HCT116 (cell line): ENCODE data around the gene PIGO. TPM values are rescaled to one million over a fixed set of nuclear protein-coding genes. Genes with fewer than 3 reads are reported as not detected.

ENCODE experiments used
- ATAC-seq: fragments of 200-7000 bp; cut with Tn5 transposase; 2 replicates; pipeline ENCODE4 v1.9.1; 2020; ENCODE audit warnings: mild to moderate bottlenecking, moderate library complexity
- BruUV-seq: library from RNA; stranded (reverse); fragments of 400-500 nt; replicated peaks from 2 replicates; lab custom pipeline; 2021; lab: Mats Ljungman, UMichigan
- CTCF ChIA-PET: fragments of 300-600 bp; sonication (Branson Sonifier 250); formaldehyde crosslinking; loops from one replicate; lab custom pipeline; 2021; ENCODE audit warnings: antibody characterized with exemption; lab: Charles Lee
- POLR2A ChIA-PET: fragments of 300-600, 350-600 bp; sonication (Branson Sonifier 250); formaldehyde crosslinking; loops from one replicate; lab custom pipeline; 2021; ENCODE audit warnings: antibody characterized with exemption; lab: Charles Lee
- RAD21 ChIA-PET, 2 experiments: fragments of 300-600 bp; sonication (Branson Sonifier 250); formaldehyde crosslinking; loops; one replicate each; lab custom pipeline; 2023; ENCODE audit warnings: low total read pairs in 2 of 2; ENCODE audit not compliant: uncharacterized antibody in 2 of 2, unreplicated experiment in 2 of 2, low non-redundant PET in 1 of 2; lab: Charles Lee
- DNase-seq: peaks from one replicate; pipeline ENCODE4 v3.0.0-alpha.2; 2010; ENCODE audit warnings: low read depth, low spot score
- H2AFZ ChIP-seq: fragments of 200-600 bp; shearing (Covaris generic), sonication (generic); 2 replicates; pipeline ENCODE4 v1.6.1; 2017; ENCODE audit warnings: low read depth, mixed run types, mixed read lengths, antibody characterized with exemption, low read length; ENCODE audit not compliant: poor library complexity, severe bottlenecking
- H3K27ac ChIP-seq: 2 replicates; pipeline ENCODE4 v1.5.1; 2012; ENCODE audit warnings: low read depth, low read length
- H3K27me3 ChIP-seq: fragments of 200-600 bp; sonication (generic); 2 replicates; pipeline ENCODE4 v1.6.1; 2016; ENCODE audit warnings: mixed run types, low read length, mixed read lengths; ENCODE audit not compliant: insufficient read depth
- H3K36me3 ChIP-seq, 2 experiments: fragments of 200-500 bp in 1 of 2; fragments of 200-600 bp in 1 of 2; sonication (Bioruptor generic) in 1 of 2; sonication (generic) in 1 of 2; 2 replicates each; pipeline versions ENCODE4 v1.5.1 to v1.6.1; 2014 to 2016; ENCODE audit warnings: low read length in 2 of 2, inconsistent platforms in 1 of 2, mixed read lengths in 1 of 2, mixed run types in 1 of 2; ENCODE audit not compliant: insufficient read depth in 2 of 2, control insufficient read depth in 1 of 2
- H3K4me1 ChIP-seq, 2 experiments: fragments of 200-600 bp in 1 of 2; sonication (generic) in 1 of 2; 2 replicates each; pipeline versions ENCODE4 v1.5.1 to v1.6.1; 2012 to 2017; ENCODE audit warnings: low read length in 2 of 2, inconsistent platforms in 1 of 2, mild to moderate bottlenecking in 1 of 2, mixed read lengths in 1 of 2, mixed run types in 1 of 2, moderate library complexity in 1 of 2; ENCODE audit not compliant: insufficient read depth in 2 of 2, control insufficient read depth in 1 of 2
- H3K4me2 ChIP-seq: fragments of 200-600 bp; sonication (generic); 2 replicates; pipeline ENCODE4 v1.6.1; 2017; ENCODE audit warnings: mixed run types, low read length, mixed read lengths
- H3K4me3 ChIP-seq, 2 experiments: fragments of 200-600 bp in 1 of 2; sonication (generic) in 1 of 2; replicated peaks in 1 of 2; 2 replicates each; pipeline ENCODE4 v1.5.1; 2011 to 2016; ENCODE audit warnings: low read length in 2 of 2, control low read depth in 1 of 2, low read depth in 1 of 2, mild to moderate bottlenecking in 1 of 2, mixed read lengths in 1 of 2, mixed run types in 1 of 2
- H3K79me2 ChIP-seq: fragments of 200-600 bp; sonication (generic); 2 replicates; pipeline ENCODE4 v1.6.1; 2017; ENCODE audit warnings: mild to moderate bottlenecking, mixed run types, low read length, moderate library complexity, mixed read lengths; ENCODE audit not compliant: insufficient read depth
- H3K9ac ChIP-seq: fragments of 200-600 bp; sonication (generic); 2 replicates; pipeline ENCODE4 v1.6.1; 2016; ENCODE audit warnings: low read length, mixed read lengths
- H3K9me2 ChIP-seq: fragments of 200-600 bp; sonication (generic), shearing (Covaris generic); 2 replicates; pipeline ENCODE4 v1.6.1; 2017; ENCODE audit warnings: mixed run types, mild to moderate bottlenecking, moderate library complexity; ENCODE audit not compliant: insufficient read depth
- H3K9me3 ChIP-seq, 2 experiments: fragments of 200-500 bp in 1 of 2; fragments of 200-600 bp in 1 of 2; sonication (Bioruptor generic) in 1 of 2; sonication (generic) in 1 of 2; 2 replicates each; pipeline ENCODE4 v1.6.1; 2014 to 2017; ENCODE audit warnings: low read length in 2 of 2, mixed read lengths in 2 of 2, inconsistent platforms in 1 of 2, low read depth in 1 of 2, mild to moderate bottlenecking in 1 of 2, mixed run types in 1 of 2, moderate library complexity in 1 of 2; ENCODE audit not compliant: control insufficient read depth in 1 of 2, insufficient read depth in 1 of 2
- H4K20me1 ChIP-seq: fragments of 200-600 bp; sonication (generic), shearing (Covaris generic); 2 replicates; pipeline ENCODE4 v1.6.1; 2017; ENCODE audit warnings: mixed run types, mild to moderate bottlenecking, moderate library complexity; ENCODE audit not compliant: insufficient read depth
- CBX3 ChIP-seq: IDR thresholded peaks from 2 replicates; pipeline ENCODE4 v1.6.1; 2012; ENCODE audit warnings: low read depth
- EZH2 ChIP-seq: fragments of 200-600 bp; sonication (generic); IDR thresholded peaks from 2 replicates; pipeline ENCODE4 v1.6.1; 2017; ENCODE audit warnings: antibody characterized with exemption, mixed run types
- POLR2A ChIP-seq: IDR thresholded peaks from 2 replicates; pipeline ENCODE4 v1.7.0; 2011; ENCODE audit warnings: borderline replicate concordance; ENCODE audit not compliant: insufficient read depth, insufficient read length; ENCODE audit errors: extremely low read depth
- RAD21 ChIP-seq: IDR thresholded peaks from 2 replicates; pipeline ENCODE4 v1.6.1; 2012; ENCODE audit warnings: low read depth, mild to moderate bottlenecking
- SIN3A ChIP-seq: IDR thresholded peaks from 2 replicates; pipeline ENCODE4 v1.6.1; 2012; ENCODE audit warnings: low read depth
- SRF ChIP-seq: IDR thresholded peaks from 2 replicates; pipeline ENCODE4 v1.6.1; 2012; ENCODE audit warnings: low read depth
- TCF7L2 ChIP-seq: IDR thresholded peaks from 2 replicates; pipeline ENCODE4 v1.7.0; 2011; ENCODE audit warnings: borderline replicate concordance, inconsistent platforms; ENCODE audit not compliant: insufficient read depth, insufficient read length; ENCODE audit errors: extremely low read depth
- intact Hi-C: fragments of 100-400 bp; cut with micrococcal nuclease; formaldehyde crosslinking; loops from 2 replicates; pipeline ENCODE4 v1.10.0; 2022
- total RNA-seq: library from RNA; stranded (reverse); gene quantifications from one replicate; pipeline ENCODE4 v1.2.1, GENCODE V29; 2021; ENCODE audit not compliant: unreplicated experiment
- TF ChIP-seq, protein P1 (sequence below), 3 experiments: fragments of 200-600 bp in 1 of 3; sonication (generic) in 1 of 3; IDR thresholded peaks in 2 of 3; conservative IDR thresholded peaks in 1 of 3; 2 replicates each; pipeline ENCODE4 v1.5.1; 2012 to 2017; ENCODE audit warnings: low read depth in 2 of 3, low read length in 2 of 3, antibody characterized with exemption in 1 of 3, borderline replicate concordance in 1 of 3, control low read depth in 1 of 3, mild to moderate bottlenecking in 1 of 3, mixed read lengths in 1 of 3, mixed run types in 1 of 3, moderate library complexity in 1 of 3; ENCODE audit not compliant: insufficient read depth in 1 of 3
- TF ChIP-seq, protein P2 (sequence below): IDR thresholded peaks from 2 replicates; pipeline ENCODE4 v1.6.1; 2012

PIGO gene
- total RNA-seq, 1 experiment from 2014 or later, result 24.0 TPM

DNA sequence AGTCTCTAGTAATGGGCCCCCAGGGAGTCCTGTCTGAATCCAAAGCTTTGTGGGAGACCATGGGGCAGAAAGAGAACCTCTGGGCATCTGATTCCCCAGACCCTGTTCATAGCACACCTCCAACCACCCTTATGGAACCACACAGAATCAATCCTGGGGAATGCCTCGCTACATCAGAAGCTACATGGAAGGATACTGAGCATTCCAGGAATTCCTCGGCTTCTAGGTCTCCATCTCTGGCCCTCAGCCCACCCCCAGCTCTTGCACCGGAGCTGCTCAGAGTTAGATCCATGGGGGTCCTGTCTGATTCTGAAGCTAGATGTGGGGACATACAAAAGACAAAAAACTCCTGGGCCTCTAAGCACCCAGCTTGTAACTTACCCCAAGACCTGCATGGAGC lies 52.3 kb downstream of the PIGO start:
- Histone ChIP-seq H3K9me2 (no peaks in the 10 kb centered on the region), H3K27me3 (no peaks in the 10 kb centered on the region), H3K4me2 (no peak overlapping the region), H3K79me2 (no peaks in the 10 kb centered on the region), H3K4me1 (no peaks in the 10 kb centered on the region), H2AFZ (no peak overlapping the region), H4K20me1 (no peaks in the 10 kb centered on the region), H3K9me3 (no peaks in the 10 kb centered on the region), H3K36me3 (no peaks in the 10 kb centered on the region; a peak in 1 of 4 replicates), H3K9ac (no peak overlapping the region), H3K4me3 (no peak overlapping the region), H3K27ac (no peak overlapping the region)
- DNase-seq (no peak), ATAC-seq (no peak)
- TF ChIP-seq, protein P1, sequence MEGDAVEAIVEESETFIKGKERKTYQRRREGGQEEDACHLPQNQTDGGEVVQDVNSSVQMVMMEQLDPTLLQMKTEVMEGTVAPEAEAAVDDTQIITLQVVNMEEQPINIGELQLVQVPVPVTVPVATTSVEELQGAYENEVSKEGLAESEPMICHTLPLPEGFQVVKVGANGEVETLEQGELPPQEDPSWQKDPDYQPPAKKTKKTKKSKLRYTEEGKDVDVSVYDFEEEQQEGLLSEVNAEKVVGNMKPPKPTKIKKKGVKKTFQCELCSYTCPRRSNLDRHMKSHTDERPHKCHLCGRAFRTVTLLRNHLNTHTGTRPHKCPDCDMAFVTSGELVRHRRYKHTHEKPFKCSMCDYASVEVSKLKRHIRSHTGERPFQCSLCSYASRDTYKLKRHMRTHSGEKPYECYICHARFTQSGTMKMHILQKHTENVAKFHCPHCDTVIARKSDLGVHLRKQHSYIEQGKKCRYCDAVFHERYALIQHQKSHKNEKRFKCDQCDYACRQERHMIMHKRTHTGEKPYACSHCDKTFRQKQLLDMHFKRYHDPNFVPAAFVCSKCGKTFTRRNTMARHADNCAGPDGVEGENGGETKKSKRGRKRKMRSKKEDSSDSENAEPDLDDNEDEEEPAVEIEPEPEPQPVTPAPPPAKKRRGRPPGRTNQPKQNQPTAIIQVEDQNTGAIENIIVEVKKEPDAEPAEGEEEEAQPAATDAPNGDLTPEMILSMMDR (IDR thresholded peaks at IDR 0.05 in 2 of 3, conservative IDR thresholded peaks at IDR 0.05 in 1 of 3; ENCODE audit: borderline replicate concordance in 1 of 3, insufficient read depth in 1 of 3, low read depth in 2 of 3, low read length in 2 of 3), result no peak
- TF ChIP-seq RAD21 (no peak), EZH2 (no peak), TCF7L2 (no peak), POLR2A (no peak), SRF (no peak), SIN3A (no peak), CBX3 (no peak)
- TF ChIP-seq, protein P2, sequence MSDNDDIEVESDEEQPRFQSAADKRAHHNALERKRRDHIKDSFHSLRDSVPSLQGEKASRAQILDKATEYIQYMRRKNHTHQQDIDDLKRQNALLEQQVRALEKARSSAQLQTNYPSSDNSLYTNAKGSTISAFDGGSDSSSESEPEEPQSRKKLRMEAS, result no peak
- ChIA-PET CTCF (no interaction called here), POLR2A (no interaction called here), RAD21 (no interaction called here)
- intact Hi-C loops, result no loop called here
- no TSS peak for BruUV-seq
